HG03196 (cell line): ENCODE results near the gene PRAC2.
A peak's percentile ranks its signal among the peaks of the same experiment; 100 is the strongest.
"Not testable (repeated sequence)": the region's sequence is repeated elsewhere in the genome, so short reads cannot be mapped to it uniquely, and the experiment has no call there.

Experiments used
- ATAC-seq: cut with Tn5 transposase; IDR thresholded peaks from one replicate; pipeline ENCODE4 v1.9.1; 2021; ENCODE audit not compliant: unreplicated experiment

PRAC2 gene

DNA sequence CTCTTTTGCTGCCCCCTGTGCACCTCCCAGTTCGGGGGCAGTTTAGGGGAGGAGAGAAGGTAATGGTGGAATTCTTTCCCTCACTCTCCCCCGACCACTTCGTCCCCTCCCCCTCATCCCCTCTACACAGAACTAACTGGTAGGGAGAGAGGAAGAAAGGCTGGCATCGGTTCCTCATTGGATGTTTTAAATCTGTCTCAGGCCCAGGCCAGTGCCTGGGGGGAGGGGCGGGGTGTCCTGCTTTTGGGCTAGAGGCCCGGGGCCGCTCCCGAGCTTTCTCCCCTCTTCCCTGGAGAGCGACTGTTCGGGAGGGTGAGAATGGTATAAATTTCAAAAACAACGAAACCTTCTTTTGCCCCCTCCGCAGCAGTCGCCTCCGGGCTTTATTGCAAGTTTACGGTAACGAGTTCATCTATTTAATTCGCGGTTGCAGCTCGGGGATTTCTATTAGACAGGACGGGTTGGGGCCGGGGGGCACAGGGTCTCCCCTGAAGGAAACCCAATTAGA is at the start of gene PRAC2:
Gene PRAC2, plus strand, starts transcription at position 271 of the 508 bp plus-strand sequence. CDS start 1,226 bp downstream, outside the sequence.
- ATAC-seq: no peak

DNA sequence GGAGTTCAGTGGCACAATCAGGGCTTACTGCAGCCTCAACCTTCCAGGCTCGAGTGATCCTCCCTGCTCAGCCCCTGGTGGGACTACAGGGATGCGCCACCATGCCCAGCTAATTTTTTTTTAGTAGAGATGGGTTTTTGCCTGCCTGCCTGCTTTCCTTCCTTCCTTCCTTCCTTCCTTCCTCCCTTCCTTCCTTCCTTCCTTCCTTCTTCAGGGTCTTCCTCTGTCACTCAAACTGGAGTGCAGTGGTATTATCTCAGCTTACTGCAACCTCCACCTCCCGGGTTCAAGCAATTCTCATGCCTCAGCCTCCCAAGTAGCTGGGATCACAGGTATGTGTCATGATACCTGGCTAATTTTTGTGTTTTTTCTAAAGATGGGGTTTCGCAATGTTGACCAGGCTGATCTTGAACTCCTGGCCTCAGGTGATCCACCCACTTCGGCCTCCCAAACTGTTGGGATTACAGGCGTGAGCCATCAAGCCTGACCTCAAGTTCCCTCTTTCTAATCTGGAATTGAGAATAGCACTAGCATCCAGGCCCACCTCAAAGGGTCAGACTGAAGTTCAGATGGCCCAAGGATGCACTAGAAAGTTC is 45.9 kb upstream of the PRAC2 start:
- ATAC-seq: no peak

DNA sequence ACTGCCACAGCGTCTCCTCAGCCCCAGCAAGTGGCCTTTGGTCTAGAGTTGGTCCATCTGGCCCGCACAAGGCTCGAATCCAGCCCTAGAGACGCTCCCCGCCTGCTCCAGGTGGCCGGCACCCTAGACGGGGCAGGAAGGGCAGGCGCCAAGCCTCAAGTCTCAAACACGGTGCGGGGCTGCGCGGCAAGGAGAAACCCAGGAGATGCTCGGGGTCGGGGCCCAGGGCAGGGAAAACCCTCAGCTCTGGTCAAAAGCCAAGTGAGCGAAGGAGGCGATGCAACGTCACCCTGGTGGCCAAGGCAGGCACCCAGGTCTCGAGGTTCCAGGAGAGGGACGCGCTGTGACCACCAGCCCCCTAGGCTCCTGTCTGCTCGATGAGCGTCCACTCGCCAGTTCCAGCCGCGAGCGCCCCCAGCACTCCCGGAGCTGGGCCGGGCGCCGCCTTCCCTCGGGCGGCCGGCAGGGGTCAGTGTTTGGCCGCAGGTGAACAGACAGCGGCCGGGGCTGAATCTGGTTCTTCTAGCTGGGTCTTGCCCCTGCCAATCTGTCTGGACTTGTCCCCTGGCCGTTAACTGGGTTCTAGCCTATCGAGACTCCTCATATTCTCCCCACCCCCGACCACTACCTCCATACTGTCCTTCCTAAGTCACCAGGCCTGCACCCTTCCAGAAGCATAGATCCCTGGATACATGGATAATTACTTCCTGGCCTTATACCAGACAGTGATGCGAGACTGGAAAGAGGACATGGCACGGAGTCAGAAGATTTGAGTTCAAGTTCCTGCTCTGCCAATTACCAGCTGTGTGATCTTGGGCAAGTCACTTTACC is 44.6 kb upstream of the PRAC2 start:
- peak; percentile 53 for ATAC-seq

DNA sequence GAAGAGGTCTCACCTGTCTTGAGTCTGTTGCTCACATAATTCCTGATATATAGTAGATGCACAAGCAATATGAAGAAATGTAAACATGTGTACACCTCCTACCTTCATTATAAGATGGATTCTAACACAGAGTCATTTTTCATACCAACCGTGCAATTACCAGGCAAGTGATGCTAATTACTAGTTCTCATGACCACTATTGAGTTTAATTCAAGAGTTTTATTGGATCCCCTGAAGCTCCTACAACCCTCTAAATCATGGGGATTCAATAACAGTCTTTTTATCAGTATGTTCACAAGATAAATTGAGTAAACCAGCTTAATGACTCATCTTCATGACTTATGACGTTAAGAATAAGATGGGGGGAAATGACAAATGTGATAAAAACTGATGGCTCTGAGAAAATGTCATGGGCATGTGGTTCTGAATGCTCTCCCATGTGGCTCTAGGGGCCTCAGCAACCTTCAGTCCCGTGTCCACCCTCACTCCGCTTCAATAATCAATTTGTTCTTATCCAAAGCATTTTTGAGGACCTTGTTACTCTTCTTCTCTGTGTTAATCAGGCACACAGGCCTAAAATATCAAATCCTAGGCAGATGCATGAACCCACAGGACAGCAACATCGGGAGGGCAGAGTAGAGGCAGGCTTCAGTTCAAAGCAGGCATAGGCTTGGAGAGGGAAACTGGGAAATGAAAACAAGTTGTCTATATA is 43.4 kb upstream of the PRAC2 start:
- no peak for ATAC-seq

DNA sequence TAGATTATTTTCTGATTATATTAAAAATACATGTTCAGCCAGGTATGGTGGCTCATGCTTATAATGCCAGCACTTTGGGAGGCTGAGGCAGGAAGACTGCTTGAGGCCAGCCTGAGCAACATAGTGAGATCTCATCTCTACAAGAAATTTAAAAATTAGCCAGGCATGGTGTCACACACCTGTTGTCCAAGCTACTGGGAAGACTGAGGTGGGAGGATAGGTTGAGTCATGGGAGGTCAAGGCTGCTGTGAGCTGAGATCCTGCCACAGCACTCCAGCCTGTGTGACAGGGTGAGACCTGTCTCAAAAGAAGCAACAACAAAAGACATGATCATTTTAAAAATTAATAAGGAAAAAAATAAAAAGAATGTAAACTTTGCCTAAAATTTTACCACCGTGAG is 41.4 kb upstream of the PRAC2 start:
- ATAC-seq: no peak

DNA sequence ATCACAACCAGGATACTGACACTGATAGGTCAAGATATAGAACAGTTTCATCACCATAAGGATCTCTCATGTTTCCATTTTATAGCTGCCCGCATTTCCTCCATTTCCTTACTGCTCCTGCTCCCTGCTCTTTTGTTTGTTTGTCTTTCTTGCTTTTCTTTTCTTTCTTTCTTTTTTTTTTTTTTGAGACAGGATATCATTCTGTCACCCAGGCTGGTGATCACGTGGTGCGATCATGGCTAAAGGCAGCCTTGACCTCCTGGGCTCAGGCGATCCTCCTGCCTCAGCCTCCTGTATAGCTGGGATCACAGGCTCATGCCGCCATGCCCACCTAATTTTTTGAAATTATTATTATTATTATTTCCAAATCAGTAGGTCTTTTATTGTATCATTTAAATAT is 32.3 kb upstream of the PRAC2 start:
- ATAC-seq: no peak

DNA sequence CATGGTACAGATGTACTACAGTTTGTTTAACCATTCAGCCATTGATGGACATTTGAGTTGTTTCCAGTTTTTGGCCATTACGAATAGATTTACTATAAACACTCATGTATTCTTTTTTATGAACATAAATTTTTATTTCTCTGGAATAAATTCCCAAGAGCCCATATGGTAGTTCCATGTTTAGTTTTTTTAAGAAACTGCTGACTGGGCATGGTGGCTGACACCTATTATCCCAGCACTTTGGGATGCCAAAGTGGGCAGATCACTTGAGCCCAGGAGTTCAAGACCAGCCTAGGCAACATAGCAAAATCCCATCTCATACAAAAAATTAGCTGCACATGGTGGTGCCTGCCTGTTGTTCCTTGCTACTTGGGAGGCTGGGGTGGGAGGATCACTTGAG is 30.9 kb upstream of the PRAC2 start:
- ATAC-seq: no peak

DNA sequence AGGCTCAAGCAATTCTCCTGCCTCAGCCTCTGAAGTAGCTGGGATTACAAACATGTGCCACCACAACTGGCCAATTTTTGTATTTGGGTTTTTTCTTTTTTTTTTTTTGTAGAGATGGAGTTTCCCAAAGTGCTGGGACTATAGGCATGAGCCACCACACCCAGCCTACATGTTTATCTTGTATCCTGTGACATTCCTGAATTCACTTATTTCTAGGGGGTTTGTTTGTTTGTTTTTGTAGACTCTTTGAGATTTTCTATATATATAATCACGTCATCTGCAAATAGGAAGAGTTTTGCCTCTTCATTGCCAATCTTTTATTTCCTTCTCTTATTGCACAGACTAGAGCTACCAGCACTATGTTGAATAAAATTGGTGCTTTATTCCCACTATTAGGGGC is 29.8 kb upstream of the PRAC2 start:
- no peak for ATAC-seq

DNA sequence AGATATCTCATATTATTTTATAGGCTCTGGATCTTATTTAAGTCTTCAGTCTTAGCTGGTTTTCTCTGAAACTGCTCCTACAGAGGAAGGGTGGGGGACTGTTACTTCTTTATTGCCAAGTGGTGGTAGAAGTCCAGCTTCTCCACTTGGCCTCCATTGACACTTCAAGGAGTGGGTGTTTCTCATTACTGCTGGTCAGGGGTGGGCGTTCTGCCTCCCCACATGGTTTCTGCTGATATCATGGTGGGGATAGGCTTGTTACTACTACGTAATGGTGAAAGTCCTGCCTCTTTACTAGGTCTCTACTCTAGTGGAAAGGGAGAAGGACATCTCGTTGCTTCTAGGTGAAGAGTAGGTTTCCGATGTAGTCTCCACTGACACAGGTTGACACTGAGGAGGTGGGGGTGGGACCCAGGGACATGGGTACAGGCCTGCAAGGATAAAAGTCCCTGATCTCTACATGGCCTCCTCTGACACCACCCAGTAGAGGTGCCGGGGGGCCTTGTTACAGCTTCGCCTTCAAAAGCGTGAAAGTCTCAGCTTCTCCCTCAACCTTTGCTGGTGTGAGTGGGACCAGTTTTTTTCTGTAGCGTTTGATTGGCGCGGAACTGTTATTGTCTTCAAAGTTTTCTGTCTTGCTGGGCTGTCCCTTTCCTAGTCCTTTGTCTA is 21.0 kb upstream of the PRAC2 start:
- no peak for ATAC-seq

DNA sequence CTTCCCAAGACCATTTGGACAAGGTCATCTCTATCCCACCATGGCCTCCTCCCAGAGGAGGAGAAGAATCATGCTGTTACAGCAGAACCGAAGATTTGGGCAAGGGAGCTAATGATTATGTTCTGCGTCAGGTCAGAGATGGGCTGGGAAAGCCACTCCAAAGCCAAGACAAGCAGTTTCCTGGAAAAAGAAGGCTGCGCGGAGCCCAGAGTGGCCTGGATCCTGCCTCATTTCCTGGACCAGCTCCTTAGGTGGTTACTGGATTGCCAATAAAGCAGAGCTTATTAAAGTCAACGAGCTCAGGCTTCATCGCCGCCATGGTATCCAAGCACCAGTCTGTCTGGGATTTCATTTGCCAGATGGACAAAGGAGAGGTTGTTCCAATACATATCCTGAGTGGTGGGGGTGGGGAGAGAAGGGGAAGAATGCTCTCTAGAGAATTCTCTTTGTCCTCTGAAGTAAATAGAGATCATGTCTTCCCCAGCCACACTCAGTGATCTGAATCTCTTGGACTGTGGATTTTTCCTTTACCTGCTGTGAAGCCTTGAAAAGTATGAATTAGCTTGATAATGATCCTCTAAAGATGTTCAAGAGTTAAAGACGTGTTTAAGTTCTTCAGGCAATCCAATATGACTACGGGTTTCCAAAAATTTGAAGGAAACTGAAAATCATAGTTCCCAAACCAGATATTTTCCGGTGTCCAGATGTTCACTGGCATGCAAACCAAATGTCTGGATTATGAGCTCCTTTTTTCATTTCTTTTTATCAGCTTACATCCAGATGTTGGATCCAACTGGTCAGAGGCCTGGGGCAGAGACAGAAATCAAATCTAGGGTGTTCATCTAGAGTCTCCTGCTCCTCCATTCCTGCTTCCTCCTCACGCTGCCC is 18.4 kb upstream of the PRAC2 start:
- no peak for ATAC-seq

DNA sequence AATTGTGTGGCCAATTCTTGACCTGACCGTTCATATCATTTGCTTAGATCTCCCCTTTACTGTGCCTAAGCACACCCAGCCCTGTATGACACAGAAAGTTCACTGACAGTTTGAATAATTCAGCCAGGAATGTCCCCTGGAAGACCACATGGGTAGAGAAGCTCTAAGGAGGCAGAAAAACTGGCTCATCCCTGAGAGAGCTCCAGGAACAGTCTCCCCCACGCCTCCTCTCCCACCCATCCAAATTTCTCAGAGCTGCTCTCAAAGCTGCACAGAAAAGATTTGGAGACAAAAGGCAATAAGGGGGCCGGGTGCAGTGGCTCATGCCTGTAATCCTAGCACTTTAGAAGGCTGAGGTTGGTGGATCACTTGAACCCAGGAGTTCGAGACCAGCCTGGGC is 11.9 kb upstream of the PRAC2 start:
- no peak for ATAC-seq

DNA sequence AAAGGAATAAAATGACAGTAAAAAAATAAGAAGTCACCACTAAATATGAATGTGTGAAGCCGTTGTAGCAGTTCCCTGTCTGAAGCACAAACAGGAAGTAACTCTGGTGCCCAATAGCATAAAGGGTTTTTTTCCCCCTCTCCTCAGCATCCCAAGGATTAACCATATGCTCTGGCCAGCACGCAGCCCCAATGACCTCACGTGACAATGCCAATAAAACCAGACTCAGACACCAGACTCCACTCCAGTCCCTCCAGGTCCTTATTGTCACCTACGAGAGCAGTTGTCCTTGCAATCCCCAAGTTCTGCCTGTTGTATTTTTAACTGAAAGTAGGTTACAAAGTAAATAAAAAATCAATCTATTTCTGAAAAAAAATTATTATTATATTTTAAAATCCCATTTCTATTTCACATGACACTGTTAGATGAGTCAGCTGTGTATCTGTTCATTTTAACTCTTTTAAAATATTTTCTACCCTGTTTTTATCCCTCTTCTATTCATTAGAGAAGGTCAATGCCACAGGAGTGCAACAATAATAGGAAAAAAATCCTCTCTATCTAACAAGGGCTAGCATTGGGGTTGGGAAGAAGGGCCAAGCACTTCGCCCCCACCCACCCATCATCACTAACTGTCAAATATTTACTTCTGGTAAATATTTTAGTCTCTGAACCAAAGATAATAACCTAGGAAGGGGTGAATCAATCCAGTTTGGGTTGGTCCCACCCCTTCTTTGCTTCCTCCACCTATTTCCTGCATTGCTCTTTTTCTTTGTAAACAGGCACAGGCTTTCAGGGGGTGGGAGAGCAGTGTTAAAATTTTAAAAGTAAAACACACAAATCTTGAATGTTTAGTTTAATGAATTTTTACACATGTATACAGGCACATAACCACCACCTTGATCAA is 7.2 kb upstream of the PRAC2 start:
- no peak for ATAC-seq

DNA sequence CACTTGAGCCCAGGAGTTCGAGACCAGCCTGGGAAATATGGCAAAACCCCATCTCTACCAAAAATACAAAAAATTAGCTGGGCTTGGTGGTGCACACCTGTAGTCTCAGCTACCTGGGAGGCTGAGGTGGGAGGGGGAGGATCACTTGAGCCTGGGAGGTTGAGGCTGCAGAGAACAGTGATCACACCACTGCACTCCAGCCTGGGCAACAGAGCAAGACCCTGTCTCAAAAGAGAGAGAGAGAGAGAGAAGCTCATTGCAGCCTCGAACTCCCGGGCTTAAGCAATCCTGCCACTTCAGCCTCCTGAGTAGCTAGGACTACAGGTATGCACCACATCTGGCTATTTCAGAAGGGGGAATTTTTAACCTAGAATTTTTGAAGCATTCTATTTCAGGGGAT is 6.4 kb upstream of the PRAC2 start:
- not testable (repeated sequence) for ATAC-seq

DNA sequence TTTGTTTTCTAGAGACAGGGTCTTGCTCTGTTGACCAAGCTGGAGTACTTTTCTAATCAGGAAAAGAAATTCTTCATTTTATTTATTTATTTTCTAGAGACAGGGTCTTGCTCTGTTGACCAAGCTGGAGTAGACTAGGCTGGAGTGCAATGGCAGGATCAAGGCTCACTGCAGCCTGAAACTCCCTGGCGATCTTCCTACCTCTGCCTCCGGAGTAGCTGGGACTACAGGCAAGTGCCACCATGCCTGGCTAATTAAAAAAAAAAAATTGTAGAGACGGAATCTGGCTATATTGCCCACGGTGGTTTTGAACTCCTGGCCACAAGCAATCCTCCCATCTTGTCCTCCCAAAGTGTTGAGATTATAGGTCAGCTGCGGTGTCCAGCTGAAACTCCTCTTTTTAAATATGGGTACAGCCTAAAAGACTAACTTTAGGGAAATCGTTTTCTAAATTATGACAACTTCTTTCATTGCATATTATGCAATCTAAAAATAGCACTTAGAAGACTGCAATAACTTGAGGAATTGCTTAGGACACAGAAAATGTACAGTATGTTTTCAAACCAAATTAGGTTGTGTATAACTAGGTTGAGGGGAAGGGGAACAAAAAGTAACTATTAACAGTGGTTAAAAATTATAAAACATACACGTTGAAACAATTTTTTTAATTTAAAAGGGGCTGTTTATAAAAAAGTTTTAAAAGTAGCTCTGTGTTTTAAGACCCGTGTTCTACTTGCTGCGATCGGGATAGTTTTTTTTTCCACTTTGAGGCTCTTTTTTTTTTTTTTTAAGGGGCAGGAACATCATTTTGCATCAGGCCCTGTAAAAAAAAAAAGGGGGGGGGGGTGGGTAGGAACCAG is 5.4 kb upstream of the PRAC2 start:
- no peak for ATAC-seq

DNA sequence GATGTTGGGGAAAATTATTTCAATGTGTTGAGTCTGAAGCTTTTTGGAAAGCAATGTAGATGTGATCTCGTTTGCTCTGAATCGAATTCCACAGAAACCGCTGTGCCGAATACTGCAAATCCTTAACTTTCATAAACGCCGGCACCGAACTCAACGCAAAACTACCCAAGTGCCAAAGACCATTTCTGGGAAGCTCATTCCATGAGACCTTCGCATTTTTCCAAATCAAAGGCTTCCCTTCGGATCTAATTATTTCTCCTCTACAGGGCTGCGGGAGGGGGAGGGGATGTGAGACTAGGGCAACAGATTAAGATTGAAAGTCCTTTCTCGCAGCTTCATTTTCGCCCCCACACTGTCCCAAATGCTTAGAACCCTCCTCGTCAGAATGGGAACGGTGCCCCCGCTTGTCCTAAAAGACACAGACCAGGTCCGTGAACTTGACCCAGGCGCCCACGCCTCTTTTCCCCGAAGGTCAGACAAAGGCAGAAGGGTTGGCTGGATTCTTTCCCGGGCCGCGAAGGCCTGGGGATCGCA is 4.7 kb upstream of the PRAC2 start:
- no peak for ATAC-seq

DNA sequence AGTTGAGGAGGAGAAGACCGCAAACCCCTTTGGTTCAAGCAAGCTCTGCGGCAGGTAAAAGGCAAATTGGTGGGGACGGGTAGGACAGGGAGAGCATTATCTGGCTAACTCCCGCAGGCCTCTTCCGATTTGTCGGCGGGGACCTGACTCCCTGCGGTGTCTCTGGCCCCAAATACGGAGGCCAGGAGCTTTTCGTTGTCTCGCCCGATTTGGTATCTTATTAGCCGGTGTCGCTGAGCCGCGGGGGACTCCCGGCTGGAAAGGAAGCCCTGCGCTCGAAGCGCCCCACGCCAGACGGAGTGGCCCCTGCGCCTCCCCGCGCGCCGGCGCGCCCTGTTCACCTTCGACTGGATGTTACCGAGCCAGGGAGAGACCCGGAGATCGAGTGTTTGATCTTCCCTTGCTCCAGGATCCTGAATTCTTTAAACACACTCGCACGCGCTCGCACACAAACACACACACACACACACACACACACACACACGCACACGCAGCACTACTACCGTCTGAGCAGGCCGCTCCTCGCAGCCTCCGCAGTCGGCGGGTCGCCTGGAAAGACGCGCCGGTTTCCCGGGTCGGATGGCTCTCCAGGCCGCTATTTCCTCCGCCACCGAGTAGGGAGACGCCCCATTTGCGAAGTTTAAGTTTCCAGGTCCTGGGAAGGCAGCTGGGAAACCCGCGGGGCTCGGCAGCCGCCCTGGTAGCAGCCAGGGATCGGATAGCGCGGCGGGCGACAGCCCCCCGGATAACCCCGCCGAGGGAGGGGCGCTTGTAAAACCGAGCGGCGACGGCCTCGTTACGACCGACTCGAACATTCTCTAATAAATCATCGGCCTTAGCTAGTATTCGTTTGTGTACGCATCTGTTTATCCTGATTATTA is 4.0 kb upstream of the PRAC2 start:
- ATAC-seq: no peak

DNA sequence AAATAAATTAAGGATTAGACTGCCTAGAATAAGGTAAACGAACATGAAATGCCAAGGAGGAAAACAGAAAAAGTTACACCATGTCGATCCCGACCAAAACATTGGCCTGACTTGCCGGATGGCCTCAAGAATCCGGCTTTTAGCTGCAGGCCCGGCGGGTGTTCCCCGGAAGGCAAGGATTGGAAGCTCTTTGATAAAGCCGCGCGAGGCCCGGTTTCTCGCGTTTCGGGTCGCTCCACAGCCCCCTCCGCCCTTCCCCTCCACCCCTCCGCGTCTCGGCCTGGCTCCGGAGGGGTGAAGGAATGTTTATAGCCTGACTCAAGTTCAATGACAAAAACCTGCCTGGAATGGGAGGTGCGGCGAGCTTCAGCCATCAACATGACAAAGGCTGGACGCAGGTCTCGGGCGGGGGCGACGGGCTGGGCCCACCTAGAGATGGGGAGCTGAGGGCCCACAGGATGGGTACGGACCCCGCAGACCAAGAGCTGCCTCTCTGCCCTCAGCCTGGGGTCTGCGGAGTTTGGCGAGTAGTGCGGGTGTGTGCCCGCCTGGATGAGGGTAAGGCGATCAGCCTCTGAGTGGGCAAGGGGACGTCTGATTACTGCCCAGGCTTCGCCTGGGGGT is 3.2 kb upstream of the PRAC2 start:
- ATAC-seq: no peak
